Activated CD4-positive, alpha-beta memory T cell treated with anti-CD3 and anti-CD28 coated beads for 36 hours (primary cell): ENCODE results near the gene IGFL2. TPM values are rescaled to one million over a fixed set of nuclear protein-coding genes. Genes with fewer than 3 reads are reported as not detected.
"Not testable (repeated sequence)": the region's sequence is repeated elsewhere in the genome, so short reads cannot be mapped to it uniquely, and the experiment has no call there.

Experiments
- CTCF ChIA-PET: fragments of 350-600 bp; sonication (Branson Sonifier 250); formaldehyde crosslinking; loops from one replicate; lab custom pipeline; 2021; ENCODE audit warnings: antibody characterized with exemption, inconsistent platforms; lab: Charles Lee
- POLR2A ChIA-PET: fragments of 350-600 bp; sonication (Branson Sonifier 250); formaldehyde crosslinking; loops from one replicate; lab custom pipeline; 2021; ENCODE audit warnings: antibody characterized with exemption; lab: Charles Lee
- DNase-seq: peaks from one replicate; pipeline ENCODE4 v3.0.0-alpha.2; 2020
- H3K27ac Mint-ChIP-seq: one replicate; pipeline ENCODE4 v1.8.0; 2021; ENCODE audit warnings: mixed read lengths
- H3K27me3 Mint-ChIP-seq: one replicate; pipeline ENCODE4 v1.8.0; 2021; ENCODE audit warnings: mixed read lengths
- H3K36me3 Mint-ChIP-seq: one replicate; pipeline ENCODE4 v1.8.0; 2021; ENCODE audit warnings: mixed read lengths
- H3K4me1 Mint-ChIP-seq: one replicate; pipeline ENCODE4 v1.8.0; 2021; ENCODE audit warnings: low read depth, mixed read lengths
- H3K4me3 Mint-ChIP-seq: one replicate; pipeline ENCODE4 v1.8.0; 2021; ENCODE audit warnings: mild to moderate bottlenecking, mixed read lengths
- H3K9me3 Mint-ChIP-seq: one replicate; pipeline ENCODE4 v1.8.0; 2021; ENCODE audit warnings: mixed read lengths
- intact Hi-C: fragments of 100-400 bp; cut with micrococcal nuclease; formaldehyde crosslinking; loops from one replicate; pipeline ENCODE4 v1.15.1; 2023
- total RNA-seq, 2 experiments: library from RNA; stranded (reverse); gene quantifications; one replicate each; pipeline ENCODE4 v1.2.3, GENCODE V29; 2021

The IGFL2 gene
- total RNA-seq, 2 experiments from 2014 or later, result not detected

GRCh38 chr19:46147166-46147740, 785 bp upstream of the IGFL2 start:
- CTCF ChIA-PET, result no interaction called here
- intact Hi-C loops, result no loop called here
- Mint-ChIP-seq H3K4me3 (no peak overlapping the region), H3K9me3 (no peaks in the 10 kb centered on the region), H3K4me1 (peaks cover 9% of the 10 kb centered on the region), H3K27ac (no peak overlapping the region), H3K27me3 (peaks cover 33% of the 10 kb centered on the region), H3K36me3 (no peaks in the 10 kb centered on the region)
- DNase-seq, result no peak
- POLR2A ChIA-PET, result no interaction called here

- no peak overlapping the region for H3K27ac Mint-ChIP-seq
- CTCF ChIA-PET, result no interaction called here
- no peaks in the 10 kb centered on the region for H3K9me3 Mint-ChIP-seq
- no peaks in the 10 kb centered on the region for H3K36me3 Mint-ChIP-seq
- DNase-seq, result no peak
- intact Hi-C loops, result no loop called here
- POLR2A ChIA-PET, result no interaction called here
- H3K4me1 Mint-ChIP-seq, result peaks cover 9% of the 10 kb centered on the region
- H3K27me3 Mint-ChIP-seq, result peaks cover 45% of the 10 kb centered on the region
- no peak overlapping the region for H3K4me3 Mint-ChIP-seq
These were observed 2.6 kb downstream of the IGFL2 start for GRCh38 chr19:46150606-46151005.

- DNase-seq, result no peak
- Mint-ChIP-seq H3K36me3 (no peaks in the 10 kb centered on the region), H3K27me3 (peaks cover 32% of the 10 kb centered on the region), H3K4me3 (no peak overlapping the region), H3K4me1 (no peaks in the 10 kb centered on the region), H3K27ac (no peak overlapping the region), H3K9me3 (no peaks in the 10 kb centered on the region)
- CTCF ChIA-PET, result no interaction called here
- intact Hi-C loops, result no loop called here
- POLR2A ChIA-PET, result no interaction called here
These were observed 7.2 kb downstream of the IGFL2 start for GRCh38 chr19:46155237-46155636.

GRCh38 chr19:46159418-46160232, 11.6 kb downstream of the IGFL2 start:
- H3K27ac Mint-ChIP-seq, result no peak overlapping the region
- H3K27me3 Mint-ChIP-seq, result peaks cover 28% of the 10 kb centered on the region
- H3K4me1 Mint-ChIP-seq, result no peaks in the 10 kb centered on the region
- no peak overlapping the region for H3K4me3 Mint-ChIP-seq
- ChIA-PET POLR2A (no interaction called here), CTCF (interaction anchor here (0.8 kb wide), 1 partner anchor 12 kb away, joined by 3 read pairs; the partner anchor contains the start of gene IGFL2)
- peaks cover 9% of the 10 kb centered on the region for H3K36me3 Mint-ChIP-seq
- intact Hi-C loops, result no loop called here
- peaks cover 18% of the 10 kb centered on the region for H3K9me3 Mint-ChIP-seq
- DNase-seq, result no peak

GRCh38 chr19:46160233-46160775, 12.3 kb downstream of the IGFL2 start:
- Mint-ChIP-seq H3K36me3 (peaks cover 9% of the 10 kb centered on the region), H3K4me1 (no peaks in the 10 kb centered on the region), H3K9me3 (peaks cover 18% of the 10 kb centered on the region), H3K4me3 (no peak overlapping the region), H3K27me3 (peaks cover 32% of the 10 kb centered on the region), H3K27ac (no peak overlapping the region)
- intact Hi-C loops, result no loop called here
- no peak for DNase-seq
- ChIA-PET POLR2A (no interaction called here), CTCF (interaction anchor here (0.8 kb wide), 1 partner anchor 12 kb away, joined by 3 read pairs; the partner anchor contains the start of gene IGFL2)

GRCh38 chr19:46161642-46162257, 13.7 kb downstream of the IGFL2 start:
- H3K27ac Mint-ChIP-seq, H3K4me1 Mint-ChIP-seq, H3K36me3 Mint-ChIP-seq, intact Hi-C loops, H3K4me3 Mint-ChIP-seq, CTCF ChIA-PET, DNase-seq, POLR2A ChIA-PET: not testable (repeated sequence)
- Mint-ChIP-seq H3K27me3 (peaks cover 31% of the 10 kb centered on the region), H3K9me3 (peaks cover 18% of the 10 kb centered on the region)

GRCh38 chr19:46162731-46163130, 14.7 kb downstream of the IGFL2 start:
- H3K4me1 Mint-ChIP-seq, result no peaks in the 10 kb centered on the region
- DNase-seq, result no peak
- H3K9me3 Mint-ChIP-seq, result peaks cover 18% of the 10 kb centered on the region
- no peak overlapping the region for H3K27ac Mint-ChIP-seq
- H3K27me3 Mint-ChIP-seq, result peaks cover 34% of the 10 kb centered on the region
- no peak overlapping the region for H3K4me3 Mint-ChIP-seq
- ChIA-PET CTCF (no interaction called here), POLR2A (no interaction called here)
- peaks cover 9% of the 10 kb centered on the region for H3K36me3 Mint-ChIP-seq
- intact Hi-C loops, result no loop called here

- POLR2A ChIA-PET, result no interaction called here
- no peak overlapping the region for H3K27ac Mint-ChIP-seq
- H3K4me3 Mint-ChIP-seq, result no peak overlapping the region
- H3K36me3 Mint-ChIP-seq, result no peaks in the 10 kb centered on the region
- no peaks in the 10 kb centered on the region for H3K4me1 Mint-ChIP-seq
- CTCF ChIA-PET, result interaction anchor here (0.7 to 1.0 kb wide), 2 partner anchors 97 to 108 kb away, joined by 3 to 5 read pairs; no protein-coding TSS in a partner anchor
- no peak for DNase-seq
- peaks cover 11% of the 10 kb centered on the region for H3K9me3 Mint-ChIP-seq
- intact Hi-C loops, result no loop called here
- peaks cover 34% of the 10 kb centered on the region for H3K27me3 Mint-ChIP-seq
These were observed 25.9 kb downstream of the IGFL2 start for GRCh38 chr19:46173886-46174480.

- intact Hi-C loops, result no loop called here
- POLR2A ChIA-PET, result no interaction called here
- peaks cover 32% of the 10 kb centered on the region for H3K27me3 Mint-ChIP-seq
- H3K4me1 Mint-ChIP-seq, result peaks cover 3% of the 10 kb centered on the region
- no peaks in the 10 kb centered on the region for H3K36me3 Mint-ChIP-seq
- H3K9me3 Mint-ChIP-seq, result no peaks in the 10 kb centered on the region
- CTCF ChIA-PET, result interaction anchor here (1.8 kb wide), 1 partner anchor 13 kb away, joined by 6 read pairs; no protein-coding TSS in a partner anchor
- no peak for DNase-seq
- no peak overlapping the region for H3K27ac Mint-ChIP-seq
- H3K4me3 Mint-ChIP-seq, result no peak overlapping the region
These were observed 28.2 kb downstream of the IGFL2 start for GRCh38 chr19:46176116-46176860.

- Mint-ChIP-seq H3K36me3 (no peaks in the 10 kb centered on the region), H3K9me3 (no peaks in the 10 kb centered on the region), H3K4me1 (peaks cover 8% of the 10 kb centered on the region), H3K27ac (no peak overlapping the region), H3K4me3 (no peak overlapping the region), H3K27me3 (peaks cover 36% of the 10 kb centered on the region)
- POLR2A ChIA-PET, result no interaction called here
- DNase-seq, result no peak
- intact Hi-C loops, result no loop called here
- CTCF ChIA-PET, result interaction anchor here (1.2 to 1.3 kb wide), 2 partner anchors 9 to 101 kb away, joined by 3 to 4 read pairs; no protein-coding TSS in a partner anchor
These were observed 31.2 kb downstream of the IGFL2 start for GRCh38 chr19:46179076-46179759.
